GM12865 (cell line): ENCODE data around the gene VASH2.
"Not testable (repeated sequence)": the region's sequence is repeated elsewhere in the genome, so short reads cannot be mapped to it uniquely, and the experiment has no call there.

Experiments used
- DNase-seq: peaks from one replicate; pipeline ENCODE4 v3.0.0; 2010; ENCODE audit warnings: low read depth
- H3K4me3 ChIP-seq: 2 replicates; pipeline ENCODE4 v1.5.1; 2011; ENCODE audit warnings: mild to moderate bottlenecking, low read depth, low read length, control low read depth
- TF ChIP-seq, protein P1 (sequence below): IDR thresholded peaks from 2 replicates; pipeline ENCODE4 v1.5.1; 2011; ENCODE audit warnings: low read length, control low read depth, low read depth, inconsistent platforms; ENCODE audit not compliant: insufficient read depth; ENCODE audit errors: missing control alignments

The VASH2 gene

GRCh38 chr1:212950243-212951125 lies at the start of gene VASH2:
Gene VASH2, plus strand, starts transcription at chr1:212950541. Its CDS starts 1,002 bp downstream, at chr1:212951543.
- DNase-seq = peak; percentile 93
- TF ChIP-seq, protein P1, sequence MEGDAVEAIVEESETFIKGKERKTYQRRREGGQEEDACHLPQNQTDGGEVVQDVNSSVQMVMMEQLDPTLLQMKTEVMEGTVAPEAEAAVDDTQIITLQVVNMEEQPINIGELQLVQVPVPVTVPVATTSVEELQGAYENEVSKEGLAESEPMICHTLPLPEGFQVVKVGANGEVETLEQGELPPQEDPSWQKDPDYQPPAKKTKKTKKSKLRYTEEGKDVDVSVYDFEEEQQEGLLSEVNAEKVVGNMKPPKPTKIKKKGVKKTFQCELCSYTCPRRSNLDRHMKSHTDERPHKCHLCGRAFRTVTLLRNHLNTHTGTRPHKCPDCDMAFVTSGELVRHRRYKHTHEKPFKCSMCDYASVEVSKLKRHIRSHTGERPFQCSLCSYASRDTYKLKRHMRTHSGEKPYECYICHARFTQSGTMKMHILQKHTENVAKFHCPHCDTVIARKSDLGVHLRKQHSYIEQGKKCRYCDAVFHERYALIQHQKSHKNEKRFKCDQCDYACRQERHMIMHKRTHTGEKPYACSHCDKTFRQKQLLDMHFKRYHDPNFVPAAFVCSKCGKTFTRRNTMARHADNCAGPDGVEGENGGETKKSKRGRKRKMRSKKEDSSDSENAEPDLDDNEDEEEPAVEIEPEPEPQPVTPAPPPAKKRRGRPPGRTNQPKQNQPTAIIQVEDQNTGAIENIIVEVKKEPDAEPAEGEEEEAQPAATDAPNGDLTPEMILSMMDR = no peak
- H3K4me3 ChIP-seq = peak within 1 kb of the TSS; percentile 98

- TF ChIP-seq, protein P1 = no peak
- H3K4me3 ChIP-seq = no peak overlapping the region
- DNase-seq = no peak
Observed at GRCh38 chr1:212901290-212901689, 49.1 kb upstream of the VASH2 start.

DNA sequence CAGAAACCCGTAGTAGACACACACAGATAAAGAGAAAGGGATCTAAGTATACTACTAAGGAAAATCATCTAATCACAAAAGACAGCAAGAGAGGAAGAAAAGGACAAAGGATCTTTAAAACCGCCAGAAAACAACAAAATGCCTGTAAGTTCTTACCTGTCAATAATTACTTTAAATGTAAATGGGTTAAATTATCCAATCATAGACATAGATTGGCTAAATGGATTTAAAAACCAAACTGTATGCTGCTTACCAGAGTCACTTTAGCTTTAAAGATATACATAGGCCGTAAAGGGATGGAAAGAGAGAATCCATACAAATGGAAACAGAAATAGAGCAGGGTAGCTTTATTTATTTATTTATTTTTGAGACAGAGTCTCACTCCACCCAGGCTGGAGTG lies 48.3 kb upstream of the VASH2 start:
- H3K4me3 ChIP-seq = no peak overlapping the region
- no peak for DNase-seq
- TF ChIP-seq, protein P1 = no peak

GRCh38 chr1:212903664-212904063 lies 46.7 kb upstream of the VASH2 start:
- no peak overlapping the region for H3K4me3 ChIP-seq
- DNase-seq = no peak
- TF ChIP-seq, protein P1 = no peak

DNA sequence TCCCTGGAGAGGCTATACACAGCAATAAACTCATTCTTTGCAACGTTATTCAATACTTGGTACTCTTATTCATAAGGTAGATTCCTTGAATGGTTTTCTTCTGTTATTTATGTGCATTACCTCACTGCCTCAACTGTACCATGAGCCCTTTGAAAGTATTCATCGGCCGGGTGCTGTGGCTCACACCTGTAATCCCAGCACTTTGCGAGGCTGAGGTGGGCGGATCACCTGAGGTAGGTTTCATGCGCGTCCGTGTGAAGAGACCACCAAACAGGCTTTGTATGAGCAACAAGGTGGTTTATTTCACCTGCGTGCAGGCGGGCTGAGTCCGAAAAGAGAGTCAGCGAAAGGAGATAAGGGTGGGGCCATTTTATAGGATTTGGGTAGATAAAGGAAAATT lies 42.3 kb upstream of the VASH2 start:
- H3K4me3 ChIP-seq = not testable (repeated sequence)

DNA sequence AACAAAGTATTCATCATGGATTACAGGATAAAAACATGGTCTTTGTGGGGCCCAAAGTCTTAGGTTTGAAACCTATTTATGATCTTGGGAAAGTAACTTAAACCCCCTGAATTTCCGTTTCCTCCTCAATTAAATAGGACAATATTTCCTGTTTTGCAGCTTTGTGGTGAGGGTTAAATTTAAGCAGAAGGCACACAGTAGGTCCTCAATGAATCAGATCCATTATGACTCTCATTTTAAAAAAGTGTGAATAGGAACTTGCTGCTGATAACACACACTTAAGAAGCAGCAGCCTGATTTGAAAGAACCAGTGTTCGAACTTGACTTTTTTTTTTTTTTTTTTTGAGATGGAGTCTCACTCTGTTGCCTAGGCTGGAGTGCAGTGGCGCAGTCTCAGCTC lies 41.4 kb upstream of the VASH2 start:
- H3K4me3 ChIP-seq = no peak overlapping the region
- DNase-seq = no peak
- TF ChIP-seq, protein P1 = no peak

More for the DNA sequence above, 42.3 kb upstream of the VASH2 start:
- DNase-seq = not testable (repeated sequence)

DNA sequence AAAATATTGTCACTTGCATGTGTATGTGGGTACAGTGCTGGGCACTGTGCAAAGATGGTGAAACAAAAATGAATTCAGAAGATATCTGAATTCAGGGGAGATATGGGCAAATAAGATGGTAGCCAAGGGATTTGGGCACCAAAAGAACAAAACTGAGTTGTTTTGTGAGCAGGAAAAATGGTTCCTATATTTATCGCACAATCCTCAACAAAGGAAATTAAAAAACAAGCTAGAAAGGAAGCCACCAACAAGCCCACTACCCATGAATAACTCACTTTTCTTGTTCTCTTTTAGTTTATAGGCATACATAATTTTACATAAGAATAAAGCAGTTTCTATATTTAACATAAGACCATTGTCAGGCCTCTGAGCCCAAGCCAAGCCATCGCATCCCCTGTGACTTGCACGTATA lies 40.7 kb upstream of the VASH2 start:
- TF ChIP-seq, protein P1 = no peak
- H3K4me3 ChIP-seq = no peak overlapping the region
- DNase-seq = no peak

- not testable (repeated sequence) for DNase-seq, H3K4me3 ChIP-seq
Observed at GRCh38 chr1:212910213-212910612, 40.1 kb upstream of the VASH2 start.

DNA sequence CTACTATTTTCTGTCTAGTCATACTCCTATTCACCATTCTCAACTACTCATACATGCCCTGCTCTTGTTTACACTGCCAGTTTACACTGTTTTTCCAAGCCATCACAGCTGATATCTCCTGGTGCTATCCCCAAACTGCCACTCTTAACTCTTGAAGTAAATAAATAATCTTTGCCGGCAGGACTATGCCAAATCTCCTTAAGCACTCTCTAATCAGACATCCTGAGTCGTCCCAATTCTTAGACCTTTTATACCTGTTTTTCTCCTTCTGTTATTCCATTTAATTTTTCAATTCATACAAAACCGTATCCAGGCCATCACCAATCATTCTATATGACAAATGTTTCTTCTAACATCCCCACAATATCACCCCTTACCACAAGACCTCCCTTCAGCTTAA lies 36.7 kb upstream of the VASH2 start:
- not testable (repeated sequence) for DNase-seq, H3K4me3 ChIP-seq

GRCh38 chr1:212914110-212914509 lies 36.2 kb upstream of the VASH2 start:
- not testable (repeated sequence) for DNase-seq, H3K4me3 ChIP-seq
